K562 (cell line): ENCODE data around the gene PPP1R14C. TPM values are rescaled to one million over a fixed set of nuclear protein-coding genes. Genes with fewer than 3 reads are reported as not detected.

Experiments
- ATAC-seq: fragments of 200-7000 bp; cut with Tn5 transposase; 3 replicates; pipeline ENCODE4 v1.9.1; 2020; ENCODE audit warnings: moderate library complexity
- BruUV-seq: library from RNA; stranded (reverse); fragments of 400-500 nt; replicated peaks from 2 replicates; lab custom pipeline; 2021; lab: Mats Ljungman, UMichigan
- CTCF ChIA-PET: fragments of 300-600 bp; formaldehyde crosslinking; extraction: SDS; loops from one replicate; lab custom pipeline; 2021; ENCODE audit warnings: low intra/inter-chr PET ratio; lab: Yijun Ruan, JAX
- POLR2A ChIA-PET: fragments of 300-600, 350-650 bp; sonication (Branson Sonifier 250); formaldehyde crosslinking; extraction: SDS; loops from one replicate; lab custom pipeline; 2021; ENCODE audit warnings: antibody characterized with exemption, inconsistent platforms; lab: Yijun Ruan, JAX
- DNase-seq, 4 experiments: peaks; one replicate each; pipeline versions ENCODE4 v3.0.0 to v3.0.0-alpha.2; 2011 to 2018; ENCODE audit warnings: low spot score in 3 of 4, mixed read lengths in 3 of 4; ENCODE audit errors: extremely low read depth in 1 of 4
- FAIRE-seq: peaks from 2 replicates; lab custom pipeline; 2011; peaks lifted over from hg19 to GRCh38; lab: Jason Lieb, UNC
- H2AFZ ChIP-seq: 2 replicates; pipeline ENCODE4 v1.6.0; 2011; ENCODE audit warnings: low read depth, low read length, control low read depth, inconsistent platforms
- H3K27ac ChIP-seq: fragments of 200-600 bp; 3 replicates; pipeline ENCODE4 v1.8.0; 2011; ENCODE audit warnings: low read depth, mild to moderate bottlenecking, control low read depth, inconsistent platforms, low read length, moderate library complexity, mixed read lengths; ENCODE audit errors: extremely low read depth
- H3K27me3 ChIP-seq, 2 experiments: fragments of 300-600 bp in 1 of 2; 2 replicates in 1 of 2; 3 replicates in 1 of 2; pipeline versions ENCODE4 v1.6.0 to v1.8.0; 2011; ENCODE audit warnings: inconsistent platforms in 2 of 2, low read length in 2 of 2, mild to moderate bottlenecking in 1 of 2, mixed read lengths in 1 of 2, moderate library complexity in 1 of 2; ENCODE audit not compliant: control insufficient read depth in 2 of 2, insufficient read depth in 2 of 2
- H3K36me3 ChIP-seq: fragments of 300-600 bp; 3 replicates; pipeline ENCODE4 v1.8.0; 2011; ENCODE audit warnings: mild to moderate bottlenecking, low read length, inconsistent platforms; ENCODE audit not compliant: control insufficient read depth, insufficient read depth
- H3K4me1 ChIP-seq, 2 experiments: fragments of 200-600 bp in 1 of 2; replicated peaks in 1 of 2; 2 replicates in 1 of 2; 3 replicates in 1 of 2; pipeline versions ENCODE4 v1.5.1 to v1.8.0; 2011; ENCODE audit warnings: inconsistent platforms in 2 of 2, low read length in 2 of 2, mild to moderate bottlenecking in 1 of 2, mixed read lengths in 1 of 2, moderate library complexity in 1 of 2; ENCODE audit not compliant: control insufficient read depth in 2 of 2, insufficient read depth in 2 of 2
- H3K4me2 ChIP-seq: 2 replicates; pipeline ENCODE4 v1.6.1; 2011; ENCODE audit warnings: low read length, control low read depth, inconsistent platforms, mixed read lengths; ENCODE audit not compliant: insufficient read depth
- H3K4me3 ChIP-seq: fragments of 200-600 bp; sonication (generic), shearing (Covaris generic); 2 replicates; pipeline ENCODE4 v1.5.1; 2016; ENCODE audit warnings: control low read depth, inconsistent platforms
- H3K79me2 ChIP-seq: fragments of 200-600 bp; 3 replicates; pipeline ENCODE4 v1.8.0; 2011; ENCODE audit warnings: low read length, inconsistent platforms; ENCODE audit not compliant: control insufficient read depth, insufficient read depth
- H3K9ac ChIP-seq, 2 experiments: 2 replicates each; pipeline versions ENCODE4 v1.6.0 to v1.6.1; 2011; ENCODE audit warnings: low read depth in 2 of 2, low read length in 2 of 2, control low read depth in 1 of 2, inconsistent platforms in 1 of 2, mild to moderate bottlenecking in 1 of 2, mixed read lengths in 1 of 2; ENCODE audit not compliant: insufficient read depth in 1 of 2
- H3K9me1 ChIP-seq: one replicate; pipeline ENCODE4 v1.6.0; 2011; ENCODE audit warnings: inconsistent platforms, mild to moderate bottlenecking, low read length, moderate library complexity; ENCODE audit not compliant: control insufficient read depth, insufficient read depth
- H3K9me3 ChIP-seq: replicated peaks from 2 replicates; pipeline ENCODE4 v1.5.1; 2011; ENCODE audit warnings: low read depth, low read length, inconsistent platforms; ENCODE audit not compliant: control insufficient read depth, insufficient read depth
- H4K20me1 ChIP-seq: replicated peaks from 2 replicates; pipeline ENCODE4 v1.6.1; 2011; ENCODE audit warnings: low read length, inconsistent platforms, mixed read lengths; ENCODE audit not compliant: control insufficient read depth, insufficient read depth
- LEF1 ChIP-seq: fragments of 450-650 bp; IDR thresholded peaks from 2 replicates; pipeline ENCODE4 v1.6.1; 2016; ENCODE audit warnings: mild to moderate bottlenecking
- TCF7 ChIP-seq: sonication (generic); IDR thresholded peaks from 2 replicates; pipeline ENCODE4 v1.6.1; 2016; ENCODE audit warnings: antibody characterized with exemption, borderline replicate concordance
- YBX1 ChIP-seq: fragments of 450-650 bp; IDR thresholded peaks from 2 replicates; pipeline ENCODE4 v1.7.1; 2016; ENCODE audit warnings: mild to moderate bottlenecking
- WGBS: fragments of 100-300 bp; shearing (Covaris generic); methylation state at CpG from one replicate; pipeline ENCODE4 v1.1.6; 2016; ENCODE audit warnings: low coverage, mixed read lengths; ENCODE audit not compliant: insufficient coverage; ENCODE audit errors: missing lambda C conversion rate; 5-methylcytosine and 5-hydroxymethylcytosine counted together
- in situ Hi-C: fragments of 300-500 bp; cut with MboI; formaldehyde crosslinking; loops from 4 replicates; pipeline ENCODE4 v1.15.0; 2018; ENCODE audit warnings: inconsistent platforms, mixed read lengths
- intact Hi-C: fragments of 100-400 bp; cut with micrococcal nuclease; formaldehyde crosslinking; loops from 2 replicates; pipeline ENCODE4 v1.14.2; 2022
- polyA plus RNA-seq, 8 experiments: library from polyadenylated mRNA; depleted of rRNA in 4 of 8; stranded (reverse) in 5 of 8; unstranded in 3 of 8; fragments of >200 nt; fragmentation: Nextera tagmentation in 2 of 8; fragmentation: Illumina TruSeq in 1 of 8; extraction: Ambion mirVana in 2 of 8; extraction: Trizol in 1 of 8; gene quantifications; 2 replicates each; pipeline versions ENCODE4 v1.2.1 to v1.2.3, GENCODE V29; 2011 to 2014; ENCODE audit warnings: inconsistent platforms in 1 of 8, missing spikeins in 1 of 8
- total RNA-seq, 7 experiments: library from RNA; depleted of rRNA in 6 of 7; stranded (reverse); fragments of >200 nt in 6 of 7; fragmentation: Illumina TruSeq in 2 of 7; extraction: Trizol in 2 of 7; gene quantifications; 2 replicates each; pipeline versions ENCODE4 v1.2.1 to v1.2.3, GENCODE V29; 2011 to 2021; ENCODE audit warnings: low replicate concordance in 1 of 7
- TF ChIP-seq, protein P1 (sequence below): sonication (generic); IDR thresholded peaks from 2 replicates; pipeline ENCODE4 v1.6.1; 2016
- TF ChIP-seq, protein P2 (sequence below): fragments of 250-450 bp; sonication (Bioruptor Pico); IDR thresholded peaks from 2 replicates; pipeline ENCODE4 v1.5.0; 2020; ENCODE audit warnings: mild to moderate bottlenecking, borderline replicate concordance

Gene PPP1R14C
- total and polyA plus RNA-seq, 9 of the 15 experiments (the other 6 are each of a cell fraction or from before 2014, with no cell fraction given) = 4.5 to 16.6 (median 11.9) TPM

DNA sequence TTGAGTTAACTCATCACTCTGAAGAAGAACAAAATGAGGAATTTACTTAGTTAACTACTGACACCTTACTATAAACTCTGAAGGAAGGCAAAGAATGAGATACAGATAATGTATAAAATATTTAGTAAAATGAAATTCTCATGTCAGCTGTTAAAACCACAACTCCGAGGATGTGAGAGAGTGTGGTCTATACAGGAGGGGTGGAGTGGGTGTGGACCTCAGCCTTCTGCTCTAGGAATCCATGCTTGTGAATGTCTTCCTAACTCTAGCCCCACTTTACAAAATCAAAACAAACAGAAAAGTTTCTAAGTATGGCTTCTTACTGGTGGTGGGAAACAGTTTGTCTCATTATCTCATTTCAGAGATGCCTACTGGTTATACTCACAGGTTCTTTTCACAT, 14.2 kb downstream of the PPP1R14C start:
- Histone ChIP-seq H3K4me1 (peaks cover 16 to 29% of the 10 kb centered on the region in 2 experiments; a peak in 4 of 5 replicates), H3K36me3 (no peaks in the 10 kb centered on the region), H4K20me1 (no peaks in the 10 kb centered on the region), H3K4me2 (no peak overlapping the region; the same call in 1 of the 2 replicates), H3K27ac (no peak overlapping the region), H2AFZ (no peak overlapping the region), H3K9me1 (no peaks in the 10 kb centered on the region), H3K79me2 (peaks cover 27% of the 10 kb centered on the region), H3K4me3 (no peak overlapping the region), H3K27me3 (no peaks in the 10 kb centered on the region), H3K9me3 (no peaks in the 10 kb centered on the region), H3K9ac (no peak overlapping the region)
- FAIRE-seq (no peak), DNase-seq (no peak), ATAC-seq (peak; percentile 20; the same call in 1 of the 3 replicates)
- 58% methylated on average over 1 of the region's 1 CpG for WGBS
- in situ Hi-C loops = no loop called here
- CTCF ChIA-PET = no interaction called here
- POLR2A ChIA-PET = interaction anchor here (0.6 to 2.1 kb wide), 2 partner anchors 10 to 104 kb away, joined by 3 to 5 read pairs; no protein-coding TSS in a partner anchor
- no TSS peak for BruUV-seq
- intact Hi-C loops = no loop called here
- TF ChIP-seq TCF7 (no peak), LEF1 (no peak), YBX1 (no peak)
- TF ChIP-seq, protein P1, sequence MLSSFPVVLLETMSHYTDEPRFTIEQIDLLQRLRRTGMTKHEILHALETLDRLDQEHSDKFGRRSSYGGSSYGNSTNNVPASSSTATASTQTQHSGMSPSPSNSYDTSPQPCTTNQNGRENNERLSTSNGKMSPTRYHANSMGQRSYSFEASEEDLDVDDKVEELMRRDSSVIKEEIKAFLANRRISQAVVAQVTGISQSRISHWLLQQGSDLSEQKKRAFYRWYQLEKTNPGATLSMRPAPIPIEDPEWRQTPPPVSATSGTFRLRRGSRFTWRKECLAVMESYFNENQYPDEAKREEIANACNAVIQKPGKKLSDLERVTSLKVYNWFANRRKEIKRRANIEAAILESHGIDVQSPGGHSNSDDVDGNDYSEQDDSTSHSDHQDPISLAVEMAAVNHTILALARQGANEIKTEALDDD = 0 out of 2 replicates have a peak, but pooled peaks have one; percentile 42
- TF ChIP-seq, protein P2, sequence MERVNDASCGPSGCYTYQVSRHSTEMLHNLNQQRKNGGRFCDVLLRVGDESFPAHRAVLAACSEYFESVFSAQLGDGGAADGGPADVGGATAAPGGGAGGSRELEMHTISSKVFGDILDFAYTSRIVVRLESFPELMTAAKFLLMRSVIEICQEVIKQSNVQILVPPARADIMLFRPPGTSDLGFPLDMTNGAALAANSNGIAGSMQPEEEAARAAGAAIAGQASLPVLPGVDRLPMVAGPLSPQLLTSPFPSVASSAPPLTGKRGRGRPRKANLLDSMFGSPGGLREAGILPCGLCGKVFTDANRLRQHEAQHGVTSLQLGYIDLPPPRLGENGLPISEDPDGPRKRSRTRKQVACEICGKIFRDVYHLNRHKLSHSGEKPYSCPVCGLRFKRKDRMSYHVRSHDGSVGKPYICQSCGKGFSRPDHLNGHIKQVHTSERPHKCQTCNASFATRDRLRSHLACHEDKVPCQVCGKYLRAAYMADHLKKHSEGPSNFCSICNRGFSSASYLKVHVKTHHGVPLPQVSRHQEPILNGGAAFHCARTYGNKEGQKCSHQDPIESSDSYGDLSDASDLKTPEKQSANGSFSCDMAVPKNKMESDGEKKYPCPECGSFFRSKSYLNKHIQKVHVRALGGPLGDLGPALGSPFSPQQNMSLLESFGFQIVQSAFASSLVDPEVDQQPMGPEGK (CRISPR knock-in tag) = no peak
